GM18861 (cell line): Measurements from ENCODE around the gene NRXN3.

Experiments used
- ATAC-seq: cut with Tn5 transposase; IDR thresholded peaks from one replicate; pipeline ENCODE4 v1.9.1; 2021; ENCODE audit not compliant: unreplicated experiment

The NRXN3 gene

DNA sequence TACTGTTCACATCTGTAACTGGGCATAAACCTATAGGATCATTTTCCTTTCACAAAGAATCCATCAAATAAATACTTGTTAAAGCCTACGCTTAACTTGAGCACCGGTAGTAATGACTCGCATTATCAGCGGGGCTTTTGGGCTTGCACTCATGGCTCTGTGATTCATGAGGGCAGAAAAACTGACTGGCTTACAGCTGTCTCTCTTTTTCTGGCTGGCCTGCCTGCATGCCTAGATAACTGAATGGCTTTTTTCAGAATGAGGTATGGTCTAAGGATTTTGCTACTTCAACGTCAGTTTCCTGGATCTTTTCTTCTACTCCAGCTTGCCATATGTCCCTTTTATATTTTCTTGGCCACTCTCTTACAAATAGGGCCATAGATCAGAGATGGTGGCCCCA is 531.1 kb downstream of the NRXN3 start:
- no peak for ATAC-seq

DNA sequence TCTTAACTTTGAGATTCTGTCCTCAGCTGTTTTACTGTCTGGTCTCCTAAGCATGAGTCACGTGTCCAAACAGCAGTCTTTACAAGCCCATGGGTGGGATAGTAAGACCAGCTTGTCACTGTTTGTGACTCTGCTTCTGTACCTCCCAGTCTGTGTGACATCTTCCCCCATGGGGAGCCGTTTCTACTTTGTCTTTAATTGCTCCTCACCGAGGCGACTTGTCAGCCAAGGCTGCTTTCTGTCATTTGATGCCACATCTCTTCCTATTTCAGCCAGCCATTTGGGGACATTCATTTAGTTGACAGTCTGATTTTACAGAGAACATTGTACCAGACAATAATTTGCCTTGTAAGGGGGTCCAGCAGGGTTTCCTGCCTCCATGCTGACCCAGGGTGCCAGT is 534.8 kb downstream of the NRXN3 start:
- no peak for ATAC-seq

DNA sequence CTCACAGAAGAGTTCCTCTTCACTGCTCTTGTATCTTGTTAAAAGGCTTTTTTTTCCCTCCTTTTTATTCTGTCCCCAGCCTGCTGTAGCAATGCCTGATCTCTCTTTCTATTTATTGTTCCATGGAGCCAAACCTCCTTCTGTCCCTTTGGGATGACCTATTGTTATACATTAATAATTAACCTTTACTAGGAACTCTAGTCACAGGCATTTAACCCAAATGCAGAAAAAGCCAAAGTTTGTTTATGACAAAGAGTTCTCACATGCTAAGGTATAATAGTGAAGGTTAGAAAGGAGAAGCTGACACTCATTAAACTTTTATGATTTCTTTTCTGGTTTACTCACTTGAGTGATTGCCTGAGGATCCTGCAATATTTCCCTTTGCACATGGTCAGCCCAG is 535.8 kb downstream of the NRXN3 start:
- ATAC-seq: no peak

- no peak for ATAC-seq
These were observed 539.8 kb downstream of the NRXN3 start for GRCh38 chr14:78709795-78710557.

DNA sequence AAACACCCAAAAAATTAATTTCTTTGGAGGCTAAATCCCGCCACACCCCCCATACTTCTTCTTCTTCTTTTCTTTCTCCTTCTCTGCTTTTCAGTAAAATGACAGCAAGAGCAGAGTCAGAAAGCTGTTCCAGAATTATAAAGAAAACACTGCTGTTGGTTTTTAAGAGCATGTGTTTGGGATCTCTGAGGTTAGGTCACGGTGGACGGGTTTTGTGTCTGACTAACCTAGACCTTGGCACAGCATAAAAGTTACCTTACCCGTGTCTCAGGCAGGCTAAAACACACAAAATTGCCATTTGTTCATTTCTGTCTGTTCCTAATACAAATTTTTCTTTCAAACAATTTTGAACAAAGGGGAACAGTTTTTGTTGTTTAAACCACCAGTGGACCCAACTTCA is 540.8 kb downstream of the NRXN3 start:
- no peak for ATAC-seq

- ATAC-seq: no peak
These were observed 543.5 kb downstream of the NRXN3 start for GRCh38 chr14:78713716-78714115.

DNA sequence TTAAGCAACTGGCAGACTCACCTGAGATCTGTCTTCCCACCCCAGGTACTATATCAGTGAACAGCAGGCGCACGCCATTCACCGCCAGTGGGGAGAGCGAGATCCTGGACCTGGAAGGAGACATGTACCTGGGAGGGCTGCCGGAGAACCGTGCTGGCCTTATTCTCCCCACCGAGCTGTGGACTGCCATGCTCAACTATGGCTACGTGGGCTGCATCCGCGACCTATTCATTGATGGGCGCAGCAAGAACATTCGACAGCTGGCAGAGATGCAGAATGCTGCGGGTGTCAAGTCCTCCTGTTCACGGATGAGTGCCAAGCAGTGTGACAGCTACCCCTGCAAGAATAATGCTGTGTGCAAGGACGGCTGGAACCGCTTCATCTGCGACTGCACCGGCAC is 544.5 kb downstream of the NRXN3 start:
- no peak for ATAC-seq

DNA sequence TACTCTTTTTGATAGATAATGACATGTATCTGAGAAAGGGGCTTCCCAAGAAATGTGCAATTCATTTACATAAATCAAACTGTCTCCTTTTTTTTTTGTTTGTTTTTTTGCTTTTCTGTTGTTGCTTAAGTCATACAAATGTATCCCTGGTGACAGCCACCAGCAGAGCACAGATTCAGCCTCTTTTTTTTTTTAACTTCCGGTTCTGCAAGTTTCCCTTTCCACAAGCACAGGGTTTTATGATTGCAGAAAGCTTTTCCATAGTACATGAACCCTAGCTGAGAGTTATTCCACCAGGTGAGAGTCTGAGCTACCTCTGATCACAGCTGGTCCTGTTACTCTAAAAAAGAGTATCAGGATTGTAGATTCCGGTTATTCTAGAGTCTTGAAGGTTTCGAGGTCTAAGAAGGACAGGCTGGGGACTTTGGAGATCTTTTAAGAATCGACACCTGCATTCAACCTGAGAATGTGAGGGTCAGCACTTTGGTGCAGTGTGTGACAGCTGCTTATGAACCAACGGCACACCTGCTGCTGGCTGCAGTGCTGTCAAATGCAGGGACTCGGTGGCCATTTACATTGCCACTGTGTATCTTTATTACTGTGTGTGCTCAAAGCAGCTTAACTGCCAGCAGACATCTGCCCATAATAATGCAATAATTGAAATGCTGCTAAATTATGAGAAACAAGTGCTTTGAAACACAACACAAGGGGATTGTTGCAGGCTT is 551.7 kb downstream of the NRXN3 start:
- no peak for ATAC-seq

GRCh38 chr14:78725086-78725485 is 554.9 kb downstream of the NRXN3 start:
- ATAC-seq: no peak

- ATAC-seq: no peak
These were observed 566.9 kb downstream of the NRXN3 start for GRCh38 chr14:78737116-78737515.

- no peak for ATAC-seq
These were observed 567.4 kb downstream of the NRXN3 start for GRCh38 chr14:78737601-78738000.

DNA sequence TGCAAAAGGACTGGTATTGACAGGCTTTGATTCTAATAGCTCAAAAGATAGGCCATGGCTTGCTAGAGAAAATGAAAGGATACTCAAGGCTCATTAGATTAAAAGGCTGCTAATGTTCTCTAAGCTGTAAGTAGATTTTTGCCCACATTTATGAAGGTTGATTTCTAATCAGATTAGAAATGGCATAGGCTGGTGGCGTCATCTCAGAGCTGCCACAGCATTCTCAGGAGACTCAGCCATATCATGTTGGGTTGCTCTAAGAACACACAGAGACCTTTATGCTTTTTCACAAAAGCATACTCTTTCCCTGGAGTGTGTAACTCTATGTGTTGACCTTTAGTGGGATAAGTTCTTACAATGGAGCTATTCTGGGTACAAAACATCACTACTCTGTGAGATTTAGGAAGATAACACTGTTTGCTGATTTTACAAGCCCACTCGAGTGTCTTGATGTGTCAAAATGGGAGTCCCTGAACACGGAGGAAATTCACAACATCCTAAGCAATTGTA is 576.0 kb downstream of the NRXN3 start:
- no peak for ATAC-seq

GRCh38 chr14:78747813-78748212 is 577.6 kb downstream of the NRXN3 start:
- no peak for ATAC-seq

DNA sequence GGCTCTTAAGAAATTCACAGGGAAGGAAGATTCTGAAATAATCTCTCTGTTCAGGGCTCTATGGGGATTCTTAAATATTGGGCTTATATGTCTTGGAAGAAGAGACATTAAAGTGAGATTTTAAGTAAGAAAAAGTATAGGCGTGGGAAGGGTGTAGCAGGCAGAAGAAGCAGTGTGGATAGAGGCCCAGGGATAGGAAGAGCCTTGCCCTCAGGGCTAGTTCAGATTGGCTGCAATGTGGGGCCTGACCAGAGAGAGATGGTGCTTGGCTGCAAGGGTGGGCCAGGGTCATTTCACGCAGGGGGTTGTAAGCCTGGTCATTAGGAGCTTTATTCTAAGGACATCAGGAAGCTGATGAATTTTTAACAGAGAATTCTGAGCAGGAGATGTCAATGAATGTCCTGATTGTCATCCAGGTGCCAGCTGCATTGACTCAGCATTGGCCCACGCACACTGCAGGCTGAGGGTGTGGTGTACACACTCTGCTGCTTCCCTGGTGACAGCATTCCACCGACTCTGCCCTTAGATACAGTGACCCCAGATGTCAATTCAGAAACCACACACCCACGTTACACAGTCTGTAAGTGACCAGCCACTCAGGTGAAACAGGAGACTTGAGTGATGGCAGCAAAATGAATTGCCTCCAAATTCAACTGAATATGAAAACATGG is 582.5 kb downstream of the NRXN3 start:
- ATAC-seq: no peak

GRCh38 chr14:78754059-78754458 is 583.9 kb downstream of the NRXN3 start:
- no peak for ATAC-seq

- ATAC-seq: peak; percentile 69
These were observed 588.2 kb downstream of the NRXN3 start for GRCh38 chr14:78758333-78758732.

DNA sequence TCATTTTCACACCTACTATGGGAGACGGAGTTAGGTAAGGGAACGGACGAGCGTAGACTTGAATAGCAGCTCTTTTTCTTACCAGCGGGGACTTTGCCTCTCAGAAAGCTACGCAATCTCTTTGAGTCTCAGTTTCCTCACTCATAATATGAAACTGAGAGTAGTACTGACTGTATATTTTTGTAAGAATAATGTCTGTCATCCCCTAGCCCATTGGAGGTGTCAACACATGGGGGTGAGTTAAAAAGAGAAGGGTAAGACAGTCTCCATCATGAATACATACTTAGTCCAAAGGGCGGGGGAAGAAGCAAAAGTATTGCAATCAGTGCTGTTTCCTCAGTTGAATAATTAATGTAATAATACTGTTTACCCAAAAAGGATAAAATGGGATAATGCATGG is 592.2 kb downstream of the NRXN3 start:
- ATAC-seq: no peak

DNA sequence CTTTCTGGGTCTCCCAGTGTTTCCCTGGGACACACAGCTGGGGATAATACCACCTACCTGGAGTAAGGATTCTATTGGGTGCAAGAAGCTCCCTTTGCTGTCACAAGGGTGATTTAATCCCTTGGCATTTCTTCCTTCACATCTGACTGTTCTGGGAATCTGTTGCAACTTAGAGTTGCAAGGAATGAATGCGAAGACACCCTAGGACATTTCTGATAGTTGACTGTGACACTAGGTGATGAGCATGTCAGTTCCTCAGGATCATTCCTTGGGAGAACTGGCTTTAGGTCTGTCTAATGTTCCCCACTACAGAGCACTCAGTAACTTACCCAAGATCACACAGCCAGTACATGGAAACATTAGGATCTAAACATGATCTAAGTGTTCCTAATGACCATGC is 593.6 kb downstream of the NRXN3 start:
- no peak for ATAC-seq

DNA sequence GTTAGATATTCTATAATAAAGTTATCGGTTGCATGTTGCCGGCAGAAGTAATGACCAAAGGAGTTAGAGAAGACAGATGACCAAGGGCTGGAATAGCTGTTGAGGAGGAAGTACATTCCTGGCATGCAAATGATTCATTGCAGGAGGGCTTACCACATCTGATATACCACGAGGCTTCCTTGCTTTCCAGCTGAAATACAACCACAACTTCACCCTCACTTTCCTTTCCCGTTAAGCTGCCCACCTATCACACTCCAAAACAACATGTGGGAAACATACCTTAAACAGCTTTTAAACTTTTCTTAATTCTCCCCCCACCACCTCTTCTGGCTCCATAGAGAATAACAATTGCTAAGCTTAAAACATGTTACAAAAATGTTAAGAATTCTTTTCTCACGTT is 594.1 kb downstream of the NRXN3 start:
- no peak for ATAC-seq

GRCh38 chr14:78764645-78765044 is 594.5 kb downstream of the NRXN3 start:
- no peak for ATAC-seq

GRCh38 chr14:78767436-78767835 is 597.3 kb downstream of the NRXN3 start:
- ATAC-seq: no peak

- no peak for ATAC-seq
These were observed 612.4 kb downstream of the NRXN3 start for GRCh38 chr14:78782551-78782950.
